ENCODE data around the gene TMOD1. TPM values are rescaled to one million over a fixed set of nuclear protein-coding genes. Genes with fewer than 3 reads are reported as not detected.
A peak's percentile ranks its signal among the peaks of the same experiment; 100 is the strongest.

Gene TMOD1
- total and polyA plus RNA-seq, 9 of the 15 experiments (the other 6 are each of a cell fraction or from before 2014, with no cell fraction given) = 7.1 to 41.2 (median 14.2) TPM

DNA sequence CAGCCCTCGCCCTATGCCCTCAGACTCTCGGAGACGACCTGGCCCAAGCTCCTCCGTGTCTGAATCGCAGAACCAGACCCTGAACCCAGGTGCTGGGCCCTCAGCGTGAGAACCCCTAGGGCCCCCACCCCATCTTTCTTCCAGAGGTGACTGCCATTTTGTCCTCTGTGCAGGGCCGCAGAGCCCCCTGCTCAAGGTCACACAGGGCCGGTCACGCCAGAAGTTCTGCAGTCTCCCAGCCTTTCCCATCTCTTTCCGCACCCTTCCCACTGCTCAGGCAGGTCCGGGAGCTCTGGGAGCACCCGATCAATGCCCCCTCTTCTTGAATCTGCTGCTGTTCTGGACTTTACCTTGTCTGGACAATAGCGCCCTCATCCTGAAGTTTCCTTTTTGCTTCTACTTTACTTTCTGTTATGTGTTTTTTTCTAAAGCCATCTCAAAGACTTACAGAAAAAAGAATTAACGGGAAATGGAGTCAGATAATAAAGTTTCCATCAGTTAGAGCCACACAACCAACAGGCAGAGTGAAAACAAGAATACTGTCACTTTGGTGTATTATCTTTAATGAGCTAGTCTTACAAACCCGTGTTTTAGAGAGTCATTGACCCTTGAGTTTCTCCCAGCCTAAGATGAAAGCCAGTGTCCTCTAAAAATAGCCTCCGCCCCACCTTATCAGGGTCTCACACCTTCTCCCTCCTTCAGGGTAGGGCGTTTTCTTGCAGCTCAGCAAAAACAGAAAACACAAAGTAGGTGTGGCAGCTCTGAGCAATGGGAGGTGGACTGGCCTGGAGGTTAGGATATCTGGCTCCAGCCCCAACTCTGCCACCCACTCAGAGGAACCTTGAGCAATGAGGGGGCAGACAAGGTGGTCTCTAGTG lies 1.8 kb downstream of the TMOD1 start (continued):
- TF ChIP-seq, protein P1, sequence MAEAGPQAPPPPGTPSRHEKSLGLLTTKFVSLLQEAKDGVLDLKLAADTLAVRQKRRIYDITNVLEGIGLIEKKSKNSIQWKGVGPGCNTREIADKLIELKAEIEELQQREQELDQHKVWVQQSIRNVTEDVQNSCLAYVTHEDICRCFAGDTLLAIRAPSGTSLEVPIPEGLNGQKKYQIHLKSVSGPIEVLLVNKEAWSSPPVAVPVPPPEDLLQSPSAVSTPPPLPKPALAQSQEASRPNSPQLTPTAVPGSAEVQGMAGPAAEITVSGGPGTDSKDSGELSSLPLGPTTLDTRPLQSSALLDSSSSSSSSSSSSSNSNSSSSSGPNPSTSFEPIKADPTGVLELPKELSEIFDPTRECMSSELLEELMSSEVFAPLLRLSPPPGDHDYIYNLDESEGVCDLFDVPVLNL (CRISPR knock-in tag; IDR thresholded peaks at IDR 0.05; ENCODE audit: low read depth) = no peak
- TF ChIP-seq NR3C1 (CRISPR knock-in tag; IDR thresholded peaks at IDR 0.05) (no peak), TCF7 (IDR thresholded peaks at IDR 0.05; ENCODE audit: borderline replicate concordance) (peak; percentile 99), ETV6 (IDR thresholded peaks at IDR 0.05; ENCODE audit: borderline replicate concordance in 1 of 2, low read depth in 2 of 2, low read length in 1 of 2) (no peak), ETV6 (CRISPR knock-in tag; IDR thresholded peaks at IDR 0.05; ENCODE audit: borderline replicate concordance) (no peak), SRSF7 (optimal IDR thresholded peaks at IDR 0.05; ENCODE audit: low read depth, low read length) (no peak), CAMTA2 (CRISPR knock-in tag; conservative IDR thresholded peaks at IDR 0.05) (no peak), HDGF (IDR thresholded peaks at IDR 0.05) (no peak), TFAP4 (CRISPR knock-in tag; IDR thresholded peaks at IDR 0.05; ENCODE audit: borderline replicate concordance) (no peak; the same call in 1 of the 2 replicates), SMARCE1 (IDR thresholded peaks at IDR 0.05) (peak; percentile 93), RFX7 (CRISPR knock-in tag; IDR thresholded peaks at IDR 0.05) (no peak), ELK1 (CRISPR knock-in tag; IDR thresholded peaks at IDR 0.05) (no peak), PBX2 (CRISPR knock-in tag; IDR thresholded peaks at IDR 0.05; ENCODE audit: low read depth) (no peak), PBX2 (tag; conservative IDR thresholded peaks at IDR 0.05; ENCODE audit: low read depth) (no peak), ZNF592 (IDR thresholded peaks at IDR 0.05) (no peak), ZNF217 (CRISPR knock-in tag; IDR thresholded peaks at IDR 0.05) (no peak), FOXA3 (CRISPR knock-in tag; conservative IDR thresholded peaks at IDR 0.05 in 1 of 2, IDR thresholded peaks at IDR 0.05 in 1 of 2) (no peak), ZNF507 (tag; conservative IDR thresholded peaks at IDR 0.05) (no peak)

Measured in K562 (cell line).